ENCODE data around the gene SKA2. TPM values are rescaled to one million over a fixed set of nuclear protein-coding genes. Genes with fewer than 3 reads are reported as not detected.

The SKA2 gene
- total RNA-seq = 52.3 and 94.5 TPM in 2 replicates

GRCh38 chr17:59154721-59155438 lies at the start of gene SKA2:
TSS of gene SKA2 (minus strand) at chr17:59155186. CDS start at chr17:59155163, 23 bp downstream.

GRCh38 chr17:59155439-59156177 lies 622 bp upstream of the SKA2 start, which contains the start of gene PRR11:
TSS of gene PRR11 (plus strand) at chr17:59155746. CDS start at chr17:59169753, 14,007 bp downstream.

GRCh38 chr17:59106463-59107305 lies 48.3 kb downstream of the SKA2 start, which contains the start of gene TRIM37:
TSS of gene TRIM37 (minus strand) at chr17:59106880. CDS start at chr17:59106461, 419 bp downstream.

Other genes starting within 250 kb of the SKA2 start
- gene TRIM37, start 48.3 kb downstream of the SKA2 start, total RNA-seq = 53.9 and 63.4 TPM in 2 replicates
- 9.6 and 12.0 TPM in 2 replicates for gene PRR11, start 560 bp upstream of the SKA2 start, total RNA-seq
- 24.7 and 26.4 TPM in 2 replicates for gene SMG8, start 54.8 kb upstream of the SKA2 start, total RNA-seq
- 5.8 and 14.1 TPM in 2 replicates for gene GDPD1, start 65.3 kb upstream of the SKA2 start, total RNA-seq
- gene YPEL2, start 176.5 kb upstream of the SKA2 start, total RNA-seq = 60.1 and 85.0 TPM in 2 replicates